ENCODE results near the gene TIMM22. TPM values are rescaled to one million over a fixed set of nuclear protein-coding genes. Genes with fewer than 3 reads are reported as not detected.
"Not testable (repeated sequence)": the region's sequence is repeated elsewhere in the genome, so short reads cannot be mapped to it uniquely, and the experiment has no call there.

Gene TIMM22
- polyA plus RNA-seq, 2 of the 4 experiments (the other 2 are of a cell fraction) = 15.8 to 21.3 TPM

GRCh38 chr17:969811-970355, 27.0 kb upstream of the TIMM22 start:
- FAIRE-seq = no peak
- Histone ChIP-seq H3K27ac (no peak overlapping the region), H3K9me3 (no peaks in the 10 kb centered on the region), H3K4me3 (no peak overlapping the region), H3K4me2 (no peak overlapping the region), H3K4me1 (no peaks in the 10 kb centered on the region)
- no peak for TF ChIP-seq EHMT2 (IDR thresholded peaks at IDR 0.05; ENCODE audit: low read depth)
- no peak for TF ChIP-seq ZNF302 (CRISPR knock-in tag; IDR thresholded peaks at IDR 0.05)
- no peak for TF ChIP-seq MAZ (IDR thresholded peaks at IDR 0.05; ENCODE audit: borderline replicate concordance, low read depth, low read length)
- no peak for TF ChIP-seq ESRRA (IDR thresholded peaks at IDR 0.05; ENCODE audit: borderline replicate concordance, low read length)
- no peak for TF ChIP-seq TP53 (CRISPR knock-in tag; IDR thresholded peaks at IDR 0.05)
- TF ChIP-seq SREBF2 (IDR thresholded peaks at IDR 0.05) = no peak
- TF ChIP-seq BCL3 (IDR thresholded peaks at IDR 0.05) = no peak
- no peak for TF ChIP-seq KDM1A (IDR thresholded peaks at IDR 0.05; ENCODE audit: low read depth)
- TF ChIP-seq RARB (CRISPR knock-in tag; IDR thresholded peaks at IDR 0.05) = no peak
- no peak for TF ChIP-seq NFE2L2 (conservative IDR thresholded peaks at IDR 0.05; ENCODE audit: low read length)
- no peak for TF ChIP-seq HOXA7 (CRISPR knock-in tag; IDR thresholded peaks at IDR 0.05)
- no peak for TF ChIP-seq RFX5 (IDR thresholded peaks at IDR 0.05)
- no peak for TF ChIP-seq EP300 (IDR thresholded peaks at IDR 0.05)
- no peak for TF ChIP-seq ZFP36 (IDR thresholded peaks at IDR 0.05; ENCODE audit: borderline replicate concordance, partially characterized antibody)
- TF ChIP-seq CHD2 (IDR thresholded peaks at IDR 0.05; ENCODE audit: low read length, partially characterized antibody) = no peak
- ChIA-PET CTCF (interaction anchor here (1.0 to 6.5 kb wide), 4 partner anchors 11 to 174 kb away, joined by 3 to 40 read pairs (median 4); partner anchors contain the start of gene NXN), POLR2A (no interaction called here)
- DNase-seq (ENCODE audit: low read depth in 1 of 2, low spot score in 1 of 2) = no peak
- 90% methylated on average over 18 of the region's 18 CpGs for WGBS (ENCODE audit: missing lambda C conversion rate)
- ATAC-seq = no peak

GRCh38 chr17:970364-970763, 26.6 kb upstream of the TIMM22 start:
- DNase-seq (ENCODE audit: low read depth in 1 of 2, low spot score in 1 of 2) = no peak
- no peak overlapping the region for H3K27ac ChIP-seq
- H3K4me3 ChIP-seq = no peak overlapping the region
- FAIRE-seq = no peak
- H3K9me3 ChIP-seq = no peaks in the 10 kb centered on the region
- POLR2A ChIA-PET = no interaction called here
- ATAC-seq = no peak
- WGBS (ENCODE audit: missing lambda C conversion rate) = 84% methylated on average over 9 of the region's 9 CpGs
- TF ChIP-seq E2F6 (IDR thresholded peaks at IDR 0.05; ENCODE audit: borderline replicate concordance, low read depth) = no peak
- TF ChIP-seq RCOR1 (IDR thresholded peaks at IDR 0.05; ENCODE audit: low read depth, low read length) = no peak
- no peak for TF ChIP-seq CBX2 (IDR thresholded peaks at IDR 0.05; ENCODE audit: borderline replicate concordance, low read depth)
- no peak for TF ChIP-seq ZFP36 (IDR thresholded peaks at IDR 0.05; ENCODE audit: borderline replicate concordance, partially characterized antibody)
- no peak for TF ChIP-seq HDAC2 (IDR thresholded peaks at IDR 0.05)
- no peak for TF ChIP-seq JUNB (IDR thresholded peaks at IDR 0.05)
- TF ChIP-seq EHF (CRISPR knock-in tag; IDR thresholded peaks at IDR 0.05) = no peak
- TF ChIP-seq HMGXB4 (CRISPR knock-in tag; IDR thresholded peaks at IDR 0.05; ENCODE audit: borderline replicate concordance) = no peak
- TF ChIP-seq TFCP2L1 (CRISPR knock-in tag; IDR thresholded peaks at IDR 0.05) = no peak
- no peak for TF ChIP-seq PHF8 (IDR thresholded peaks at IDR 0.05; ENCODE audit: borderline replicate concordance, low read depth)
- TF ChIP-seq CHD4 (IDR thresholded peaks at IDR 0.05; ENCODE audit: borderline replicate concordance) = no peak
- no peak for TF ChIP-seq FOSL2 (IDR thresholded peaks at IDR 0.05)
- no peak for TF ChIP-seq FOSL2 (CRISPR knock-in tag; IDR thresholded peaks at IDR 0.05)
- TF ChIP-seq RNF2 (IDR thresholded peaks at IDR 0.05; ENCODE audit: borderline replicate concordance, low read depth) = no peak
- H3K4me2 ChIP-seq = no peak overlapping the region
- H3K4me1 ChIP-seq = no peaks in the 10 kb centered on the region
- CTCF ChIA-PET = interaction anchor here (1.0 to 6.5 kb wide), 4 partner anchors 10 to 175 kb away, joined by 3 to 40 read pairs (median 4); partner anchors contain the start of gene NXN

GRCh38 chr17:971861-972260, 25.1 kb upstream of the TIMM22 start:
- FAIRE-seq; H3K27ac ChIP-seq; H3K4me3 ChIP-seq; H3K4me2 ChIP-seq; POLR2A ChIA-PET; DNase-seq (ENCODE audit: low read depth in 1 of 2, low spot score in 1 of 2); H3K9me3 ChIP-seq; ATAC-seq; H3K4me1 ChIP-seq: not testable (repeated sequence)
- CTCF ChIA-PET = interaction anchor here (0.9 to 2.7 kb wide), 4 partner anchors 9 to 271 kb away, joined by 3 to 18 read pairs (median 6); no protein-coding TSS in a partner anchor
- 94% methylated on average over 14 of the region's 14 CpGs for WGBS (ENCODE audit: missing lambda C conversion rate)
